OCI-M1 (cell line): ENCODE data around the gene OR6C76.

Experiments used
- DNase-seq: peaks from one replicate; lab custom pipeline; 2025; lab: John Stamatoyannopoulos, UW

The OR6C76 gene

GRCh38 chr12:55469291-55469690 is 43.2 kb downstream of the OR6C76 start:
- peak; percentile 24 for DNase-seq

GRCh38 chr12:55470088-55470829 is 44.2 kb downstream of the OR6C76 start, which contains the start of gene OR6C70:
TSS of gene OR6C70 (minus strand) at chr12:55470138. CDS start at chr12:55470138, 0 bp downstream.
- no peak for DNase-seq

GRCh38 chr12:55472264-55472663 is 46.2 kb downstream of the OR6C76 start:
- peak; percentile 34 for DNase-seq
